GM18858 (cell line): ENCODE data around the gene PRPSAP2.
"Not testable (repeated sequence)": the region's sequence is repeated elsewhere in the genome, so short reads cannot be mapped to it uniquely, and the experiment has no call there.

Source experiments
- ATAC-seq: cut with Tn5 transposase; IDR thresholded peaks from one replicate; pipeline ENCODE4 v1.9.1; 2021; ENCODE audit not compliant: unreplicated experiment

The PRPSAP2 gene, protein sequence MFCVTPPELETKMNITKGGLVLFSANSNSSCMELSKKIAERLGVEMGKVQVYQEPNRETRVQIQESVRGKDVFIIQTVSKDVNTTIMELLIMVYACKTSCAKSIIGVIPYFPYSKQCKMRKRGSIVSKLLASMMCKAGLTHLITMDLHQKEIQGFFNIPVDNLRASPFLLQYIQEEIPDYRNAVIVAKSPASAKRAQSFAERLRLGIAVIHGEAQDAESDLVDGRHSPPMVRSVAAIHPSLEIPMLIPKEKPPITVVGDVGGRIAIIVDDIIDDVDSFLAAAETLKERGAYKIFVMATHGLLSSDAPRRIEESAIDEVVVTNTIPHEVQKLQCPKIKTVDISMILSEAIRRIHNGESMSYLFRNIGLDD

DNA sequence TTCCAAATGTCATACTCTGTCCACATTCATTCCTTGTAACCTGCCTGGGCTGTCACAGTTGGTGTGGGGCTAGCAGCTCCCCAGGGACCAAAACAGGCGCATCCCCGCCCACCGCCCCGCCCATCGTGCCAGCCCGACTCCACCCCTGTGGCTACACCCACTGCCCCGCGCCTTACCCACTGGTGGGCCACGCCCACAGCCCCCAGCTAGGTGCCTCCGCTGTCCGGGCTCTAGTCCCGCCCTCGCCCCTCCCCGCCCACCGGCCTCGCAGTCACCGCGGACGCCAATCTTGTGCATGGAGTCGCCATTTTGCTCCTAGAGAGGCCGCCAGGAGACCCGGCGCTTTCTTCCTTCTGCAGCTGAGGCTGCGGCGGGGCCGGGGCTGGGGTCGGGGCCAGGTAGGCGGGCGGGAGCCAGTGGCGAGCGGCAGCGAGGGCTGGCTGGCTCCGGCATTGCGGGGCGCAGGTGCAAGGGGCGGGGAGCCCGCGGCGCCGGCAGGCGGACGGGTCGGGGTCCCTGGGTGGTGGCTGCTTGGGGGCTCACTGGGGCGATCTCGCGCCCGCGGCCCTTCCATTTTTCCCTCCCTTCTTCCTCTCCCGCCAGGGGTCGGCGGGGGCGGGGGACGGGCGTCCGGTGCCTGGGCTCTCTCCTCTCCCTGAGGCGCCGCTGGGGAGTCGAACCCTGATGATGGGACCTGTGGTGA is at the start of gene PRPSAP2:
Gene PRPSAP2 (plus strand): TSS at position 268 of the 703 bp plus-strand sequence. CDS start 7,703 bp downstream, outside the sequence.
- no peak for ATAC-seq

DNA sequence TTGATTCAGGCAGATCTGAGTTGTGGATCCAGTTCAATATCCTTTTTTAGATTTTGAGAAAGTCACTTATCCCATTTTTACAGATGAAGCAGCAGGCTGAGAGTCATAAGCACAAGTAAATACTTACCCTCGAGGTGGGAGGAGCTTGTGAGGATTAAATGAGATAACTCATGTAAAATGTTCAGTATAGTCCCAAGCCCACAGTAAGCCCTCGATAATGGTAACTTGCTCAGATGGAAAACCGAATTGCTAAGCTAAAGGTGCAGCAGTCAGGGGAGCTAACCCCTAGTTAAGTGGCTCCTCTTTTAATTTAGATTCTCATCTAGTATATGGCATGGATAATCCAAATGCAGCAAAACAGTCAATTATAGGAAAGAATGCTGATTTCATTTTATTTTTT is 42.0 kb upstream of the PRPSAP2 start:
- ATAC-seq, result not testable (repeated sequence)

DNA sequence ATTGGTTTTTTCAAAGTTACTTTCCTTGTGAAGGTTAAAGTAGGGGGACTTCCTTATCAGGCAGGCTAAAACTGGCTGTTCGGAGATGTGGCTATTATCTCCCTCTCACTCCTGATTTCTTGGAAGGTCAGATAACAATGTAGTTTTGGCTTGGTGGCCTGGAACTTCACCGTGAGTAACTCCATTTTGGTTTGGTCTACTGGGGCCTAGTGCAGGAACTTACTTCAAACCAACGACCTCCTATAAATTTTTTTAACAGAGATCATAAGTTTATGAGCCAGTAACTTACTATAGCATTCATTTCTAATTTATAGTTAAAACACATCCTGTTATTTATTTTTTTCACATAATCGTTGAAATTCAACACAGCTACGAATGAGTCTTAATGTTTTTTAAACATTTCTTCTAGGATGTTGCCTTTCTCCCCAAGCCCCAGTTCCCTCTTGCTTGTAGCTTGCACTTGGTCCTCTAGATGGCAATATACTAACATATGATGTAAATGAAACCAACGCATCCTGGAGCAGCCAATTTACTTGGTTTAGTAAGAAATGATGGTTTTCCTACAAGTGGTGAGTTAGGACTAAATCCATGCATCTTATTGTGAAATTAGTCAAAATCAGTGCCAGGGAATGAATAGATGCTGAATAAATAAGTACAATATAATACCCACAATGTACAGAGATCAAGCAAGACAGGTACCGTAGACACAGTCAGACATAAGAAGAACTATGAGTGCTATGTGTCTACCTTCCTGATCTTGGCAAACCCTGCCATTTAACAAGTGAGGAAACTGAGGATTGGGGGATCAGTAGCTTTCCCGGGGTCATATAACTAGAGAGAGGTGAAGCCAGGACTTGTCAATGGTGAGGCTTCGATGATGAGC is 41.2 kb upstream of the PRPSAP2 start:
- ATAC-seq, result not testable (repeated sequence)

DNA sequence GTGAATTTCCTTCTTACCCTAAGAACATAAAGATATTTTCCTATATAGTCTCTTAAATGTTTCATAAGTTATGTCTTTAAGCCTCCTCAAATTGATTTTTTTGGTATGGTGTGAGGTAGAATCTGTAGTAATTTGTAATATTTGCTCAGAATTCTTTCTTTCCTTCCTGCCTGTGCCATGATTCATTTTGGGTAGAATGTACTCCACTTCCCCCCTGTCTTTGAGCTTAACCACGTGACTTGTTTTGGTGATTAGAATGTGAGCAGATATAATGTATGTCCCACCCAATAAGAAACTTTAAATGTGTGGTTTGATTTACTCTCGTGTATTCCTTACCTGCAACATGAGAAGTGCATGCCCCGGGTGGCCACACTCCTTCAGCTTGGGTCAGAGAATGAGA is 36.5 kb upstream of the PRPSAP2 start:
- ATAC-seq, result not testable (repeated sequence)

DNA sequence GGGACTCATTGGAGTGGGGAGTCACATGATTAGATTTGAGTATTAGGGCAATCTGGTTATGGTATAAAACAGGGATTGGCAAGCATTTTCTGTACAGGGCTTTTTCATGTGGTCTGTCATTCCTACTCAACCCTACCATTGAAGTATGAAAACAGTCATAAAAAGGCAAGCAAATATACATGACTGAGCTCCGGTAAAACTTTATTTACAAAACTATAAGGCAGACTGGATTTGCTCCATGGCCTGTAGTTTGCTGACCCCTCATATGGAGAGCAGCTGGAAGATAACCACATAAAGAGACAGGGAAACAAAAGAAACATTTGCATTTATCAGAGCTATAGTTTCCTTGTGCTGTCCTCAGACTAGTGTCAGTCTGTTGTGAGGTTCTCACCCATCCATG is 30.3 kb upstream of the PRPSAP2 start:
- ATAC-seq, result not testable (repeated sequence)

DNA sequence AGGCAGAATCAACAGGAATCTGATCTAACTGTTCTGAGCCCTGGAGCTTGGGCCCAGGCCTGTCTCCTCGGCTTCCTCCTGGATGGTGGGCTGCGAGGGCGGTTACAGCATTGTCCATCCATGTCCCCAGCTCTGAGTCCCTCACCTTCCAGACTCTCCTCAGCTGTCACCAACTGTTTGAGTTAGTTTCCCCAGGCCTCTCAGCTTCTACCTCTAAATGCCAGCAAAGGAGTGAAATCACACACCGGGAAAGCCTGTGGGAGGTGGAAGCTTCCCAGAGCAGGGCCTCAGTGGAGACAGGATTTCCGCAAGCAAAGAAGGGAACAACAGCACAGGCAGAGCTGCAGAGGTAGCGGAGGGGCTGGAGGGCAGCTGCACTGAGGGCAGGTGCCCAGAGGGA is 9.4 kb upstream of the PRPSAP2 start:
- no peak for ATAC-seq

DNA sequence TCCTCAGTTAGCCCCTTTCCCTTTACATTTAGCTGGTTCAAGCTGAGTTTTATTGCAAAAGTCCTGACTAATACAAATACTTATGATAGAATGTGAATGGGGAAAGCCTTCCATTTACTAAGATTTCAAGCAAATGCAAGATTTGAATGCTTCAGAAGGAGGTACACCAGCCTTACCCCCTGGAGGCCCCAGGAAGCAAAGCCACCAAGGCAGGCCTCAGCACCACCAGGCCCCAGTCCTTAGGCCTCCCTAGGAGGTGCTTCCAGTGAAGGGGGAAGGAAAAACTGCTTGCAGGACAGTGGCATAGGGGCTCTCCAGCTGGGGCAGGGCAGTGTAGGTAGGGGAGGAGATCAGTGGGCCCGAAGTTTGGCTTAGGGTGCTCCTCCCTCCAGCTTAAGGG is 7.3 kb upstream of the PRPSAP2 start:
- no peak for ATAC-seq

DNA sequence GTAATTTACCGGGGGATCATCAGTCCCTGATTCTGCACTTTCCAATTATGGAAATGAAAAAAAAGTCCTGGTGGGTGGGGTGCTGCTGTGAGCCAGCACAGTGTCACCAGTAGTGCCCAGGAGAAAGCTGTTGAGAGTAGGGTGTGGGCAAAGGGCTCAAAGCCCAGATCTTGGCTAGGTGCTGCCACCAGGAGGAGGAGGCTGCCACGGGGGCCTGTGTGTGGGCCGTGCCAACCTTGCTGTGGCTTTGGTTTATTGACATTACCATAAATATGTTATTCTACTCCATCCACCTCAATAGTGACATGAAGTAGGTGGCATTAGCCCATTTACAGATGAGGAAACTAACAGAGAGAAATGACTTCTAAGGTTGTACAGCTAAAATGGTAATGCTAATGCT is 6.7 kb upstream of the PRPSAP2 start:
- ATAC-seq, result no peak

DNA sequence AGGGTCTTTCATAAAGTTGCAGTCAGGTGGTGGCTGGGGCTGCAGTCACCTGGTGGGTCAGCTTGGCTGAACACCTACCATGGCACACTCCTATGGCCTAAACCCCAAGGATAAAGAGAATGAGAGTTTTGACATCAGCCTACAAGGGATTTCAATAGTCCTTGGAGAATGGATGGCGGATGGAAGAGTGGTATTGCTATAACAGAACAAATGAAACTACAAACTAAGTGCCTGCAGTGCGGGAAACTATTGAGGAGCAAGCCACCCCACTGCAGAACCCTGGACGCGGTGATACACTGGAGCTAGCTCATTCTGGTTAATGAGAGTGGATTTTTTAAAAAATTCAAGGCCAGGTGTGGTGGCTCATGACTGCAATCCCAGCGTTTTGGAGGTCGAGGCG is 3.0 kb upstream of the PRPSAP2 start:
- no peak for ATAC-seq

DNA sequence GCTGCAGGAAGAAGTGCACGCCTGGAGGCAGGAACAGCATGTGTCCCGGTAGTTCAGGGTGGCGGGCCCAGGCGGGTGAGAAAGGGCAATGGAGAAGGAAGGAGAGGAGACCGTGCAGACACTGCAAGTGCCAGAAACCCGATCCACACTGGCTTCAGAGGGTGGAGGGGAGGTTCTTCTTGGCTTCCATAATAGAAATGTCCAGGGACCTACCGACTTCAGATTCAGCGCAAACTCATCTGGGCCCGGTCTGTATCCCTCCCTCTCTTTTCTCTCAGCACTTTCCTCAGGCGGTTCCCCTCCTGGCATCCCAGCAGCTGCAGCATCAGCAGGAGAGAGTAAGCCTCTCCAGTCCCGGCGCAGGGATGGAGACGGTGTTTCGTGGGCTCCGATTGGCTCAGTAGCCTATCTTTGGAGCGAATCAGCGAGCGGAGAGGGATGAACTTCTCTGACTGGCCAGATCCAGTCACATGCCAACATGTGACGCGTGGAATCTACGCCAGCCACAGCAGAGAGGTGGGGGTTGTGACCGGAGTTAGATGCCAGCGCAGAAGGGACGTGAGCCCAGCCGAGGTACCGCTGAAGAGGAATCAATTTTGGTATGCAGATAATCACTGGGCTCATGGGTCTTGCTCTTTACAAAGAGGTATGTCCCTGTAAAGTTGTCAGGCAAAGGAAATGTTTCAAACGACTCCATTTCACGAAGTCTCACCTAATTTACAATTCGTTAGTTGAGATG is 1.9 kb upstream of the PRPSAP2 start:
- peak; percentile 60 for ATAC-seq

DNA sequence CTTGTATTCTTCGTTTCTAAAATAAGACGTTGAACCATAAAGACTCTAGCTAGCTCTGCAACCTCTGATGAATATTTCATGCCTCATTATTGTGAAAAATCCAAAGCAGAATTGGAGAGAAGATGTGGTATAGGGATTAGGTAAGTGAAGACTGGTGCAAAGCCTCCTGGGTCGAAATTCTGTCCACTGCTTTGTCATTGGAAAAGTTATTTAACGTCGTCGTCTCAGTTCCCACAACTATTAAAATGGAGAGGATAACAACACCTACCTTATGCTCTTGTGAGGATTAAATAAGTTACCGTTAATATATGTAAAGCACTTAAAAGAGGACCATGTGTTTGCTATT is 1.4 kb upstream of the PRPSAP2 start:
- no peak for ATAC-seq

DNA sequence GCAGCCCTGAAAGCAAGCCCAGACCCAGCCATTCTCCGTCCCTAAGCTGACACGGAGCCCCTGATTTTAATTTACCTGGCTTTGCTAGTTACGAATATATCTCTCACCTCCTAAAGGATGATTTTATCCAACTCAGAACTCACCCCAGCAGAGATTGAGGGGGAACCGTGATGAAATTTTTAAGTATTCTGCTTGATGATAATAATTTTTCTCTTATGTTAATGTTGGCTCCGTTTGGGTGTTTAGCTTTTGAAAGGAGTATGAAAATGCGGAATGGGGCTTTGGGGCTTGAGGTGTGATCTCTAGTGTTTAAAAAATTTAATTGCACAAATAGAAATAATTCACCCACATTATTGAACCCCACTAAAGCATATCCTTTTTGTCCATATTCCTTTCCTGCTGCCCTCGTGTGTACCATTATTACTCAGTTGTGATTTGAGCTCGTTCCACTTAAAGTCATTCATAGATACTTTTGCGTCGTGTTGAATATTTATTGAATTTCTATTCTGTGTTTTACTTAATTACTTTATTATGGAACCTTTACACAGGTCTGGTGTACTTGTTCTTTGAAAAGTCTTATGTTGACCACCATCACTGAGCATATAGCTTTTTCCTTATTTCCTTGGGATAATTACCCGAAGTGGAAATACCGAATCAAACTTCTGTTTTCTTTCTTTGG is 775 bp downstream of the PRPSAP2 start:
- no peak for ATAC-seq

DNA sequence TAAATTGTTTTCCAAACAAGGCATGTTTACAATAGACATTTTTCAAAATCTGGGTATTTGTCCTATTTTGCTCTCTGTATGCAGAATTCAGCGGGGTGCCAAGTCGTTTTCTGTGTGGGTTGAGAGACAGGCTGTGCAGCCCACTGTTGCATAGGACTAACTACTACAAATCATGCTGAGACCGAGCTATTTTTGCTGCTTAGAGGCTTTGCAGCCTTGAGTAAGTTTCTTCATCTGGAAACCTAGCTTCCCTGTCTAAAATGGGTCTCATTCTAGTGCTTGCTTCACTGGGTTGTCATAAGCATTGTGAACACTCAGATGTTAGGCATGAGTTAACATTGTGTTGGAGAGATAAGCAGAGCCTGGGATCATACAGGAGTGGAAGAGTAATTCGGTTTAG is 1.3 kb downstream of the PRPSAP2 start:
- no peak for ATAC-seq

DNA sequence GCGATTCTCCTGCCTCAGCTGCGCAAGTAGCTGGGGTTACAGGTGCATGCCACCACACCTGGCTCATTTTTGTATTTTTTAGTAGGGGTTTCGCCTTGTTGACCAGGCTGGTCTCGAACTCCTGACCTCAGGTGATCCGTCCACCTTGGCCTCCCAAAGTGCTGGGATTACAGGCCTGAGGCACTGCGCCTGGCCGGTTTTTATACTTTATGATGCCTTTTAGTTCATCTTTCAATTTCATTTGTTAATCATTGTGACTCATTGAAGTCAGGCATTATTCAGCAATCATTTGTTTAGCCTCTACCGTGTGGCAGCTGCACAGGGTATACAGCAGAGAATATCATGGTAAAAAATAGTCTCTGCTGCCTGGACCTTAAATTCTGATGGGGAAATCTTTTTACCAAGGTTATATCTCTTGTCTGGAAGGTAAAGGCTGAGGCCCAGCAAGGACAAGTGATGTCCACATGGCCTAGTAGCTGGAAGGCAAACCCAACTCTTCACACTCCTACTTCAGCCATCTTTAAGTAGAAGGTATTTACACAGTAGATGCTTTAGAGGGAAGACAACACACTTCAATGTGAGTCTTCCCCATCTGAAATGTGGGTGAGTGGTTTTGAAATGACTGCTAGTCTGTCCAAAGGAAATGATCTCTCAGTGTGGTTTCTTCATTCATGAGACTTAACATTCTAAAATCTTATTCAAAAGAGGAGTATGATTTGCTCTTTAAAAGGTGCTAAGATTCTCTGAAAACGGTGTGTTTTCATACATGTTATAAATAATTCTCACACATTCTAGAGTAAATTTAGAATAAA is 2.4 kb downstream of the PRPSAP2 start:
- ATAC-seq, result peak; percentile 41

DNA sequence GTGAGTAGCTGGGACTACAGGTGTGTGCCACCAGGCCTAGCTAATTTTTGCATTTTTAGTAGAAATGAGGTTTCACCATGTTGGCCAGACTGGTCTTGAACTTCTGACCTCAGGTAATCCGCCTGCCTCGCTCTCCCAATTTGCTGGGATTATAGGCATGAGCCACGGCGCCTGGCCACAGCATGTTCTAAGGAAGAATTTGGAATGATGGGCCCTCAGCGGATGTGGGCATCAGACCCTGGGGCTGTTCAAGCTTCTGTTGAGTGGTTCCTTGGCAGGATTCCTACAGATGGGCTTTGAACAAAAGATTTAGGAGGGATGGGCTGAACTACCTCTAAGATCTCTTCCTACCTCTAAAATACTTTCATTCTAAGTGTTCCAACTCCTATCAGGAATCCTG is 4.1 kb downstream of the PRPSAP2 start:
- no peak for ATAC-seq

DNA sequence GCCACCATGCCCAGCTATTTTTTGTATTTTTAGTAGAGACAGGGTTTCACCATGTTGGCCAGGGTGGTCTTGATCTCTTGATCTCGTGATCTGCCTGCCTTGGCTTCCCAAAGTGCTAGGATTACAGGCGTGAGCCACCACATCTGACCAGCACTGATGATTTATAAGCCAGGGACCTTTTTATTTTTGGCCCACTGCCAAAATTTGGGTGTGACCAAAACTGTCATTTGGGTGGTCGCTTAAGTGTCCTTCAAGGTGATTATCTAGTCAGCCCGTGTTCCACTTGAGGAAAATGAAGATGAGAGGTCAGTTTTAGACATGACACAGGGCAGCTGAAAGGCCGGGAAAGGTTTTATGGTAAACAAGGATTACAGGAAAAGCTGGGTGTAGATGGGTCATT is 7.1 kb downstream of the PRPSAP2 start:
- not testable (repeated sequence) for ATAC-seq

DNA sequence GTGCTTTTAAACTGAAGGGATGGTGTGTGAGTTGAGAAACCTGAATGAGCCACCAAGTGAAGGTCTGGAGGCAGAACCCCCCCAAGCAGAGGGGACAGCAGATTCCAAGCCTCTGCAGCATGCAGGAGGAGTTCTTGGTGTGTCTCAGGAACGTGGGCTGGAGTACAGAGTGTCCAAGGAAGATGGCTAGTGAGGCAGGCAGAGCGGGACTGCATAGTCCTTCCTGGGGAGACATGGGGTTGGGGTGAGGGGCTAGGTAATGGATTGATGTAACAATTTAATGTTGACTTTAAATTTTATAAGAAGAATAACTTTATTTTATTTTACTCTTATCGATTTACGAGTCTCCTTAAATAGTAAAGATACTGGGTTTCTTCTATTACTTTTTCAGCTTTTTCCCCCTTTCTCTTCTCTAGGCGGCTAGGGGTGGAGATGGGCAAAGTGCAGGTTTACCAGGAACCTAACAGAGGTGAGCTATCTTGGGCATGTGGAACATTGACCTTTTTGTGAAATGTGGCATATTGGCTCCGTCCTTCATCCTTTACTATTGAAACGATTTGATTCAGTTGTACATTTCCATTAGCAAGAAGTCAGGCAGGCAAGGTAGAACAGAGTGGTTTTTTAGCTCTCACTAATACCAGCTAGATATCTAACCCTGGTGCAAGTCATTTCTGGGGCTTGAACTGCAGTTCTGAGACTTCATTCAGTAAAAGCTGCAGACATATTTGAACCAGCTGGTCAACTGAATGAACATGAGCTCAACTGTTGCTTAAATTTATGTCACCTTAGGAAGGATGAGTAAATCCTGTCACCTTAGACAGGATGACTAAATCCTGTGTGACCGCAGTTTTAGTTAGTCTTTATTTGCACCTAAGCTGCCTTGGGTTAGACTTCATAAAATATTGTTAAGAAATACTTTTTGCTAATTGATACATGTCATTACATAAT is 9.2 kb downstream of the PRPSAP2 start:
- no peak for ATAC-seq

DNA sequence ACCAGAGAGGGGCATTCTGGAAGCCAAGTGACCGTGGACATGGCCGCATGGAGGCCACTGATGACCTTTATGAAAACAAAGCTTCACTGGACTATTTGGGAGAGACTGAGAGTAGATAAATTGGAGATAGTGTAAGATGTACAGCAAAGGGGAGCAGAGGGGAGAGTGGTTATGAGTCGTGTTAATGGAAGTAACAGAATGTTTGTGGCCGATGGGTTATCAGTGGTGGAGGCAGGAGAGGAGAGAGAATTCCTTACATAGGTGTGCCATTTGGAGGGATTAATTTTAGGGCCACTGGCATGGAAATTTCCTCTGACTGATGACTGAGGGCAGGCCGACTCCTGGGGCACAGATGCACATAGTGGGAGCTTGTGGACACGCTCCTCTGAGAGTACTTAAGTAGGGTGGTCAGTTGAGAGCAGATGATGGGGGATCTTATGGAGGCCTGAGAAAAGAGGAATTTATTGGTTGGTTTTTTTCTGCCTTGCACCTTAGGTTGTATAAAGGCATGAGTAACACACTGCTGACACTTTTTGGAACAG is 19.2 kb downstream of the PRPSAP2 start:
- ATAC-seq, result no peak
